Tibial nerve (tissue), 4 donors: ENCODE results near the gene CDH16.

Experiments
- EP300 ChIP-seq, 2 donors: sonication (generic); formaldehyde crosslinking; IDR thresholded peaks; one replicate each; pipeline ENCODE4 v1.6.1; 2017; ENCODE audit warnings: antibody characterized with exemption in 2 of 2, mild to moderate bottlenecking in 1 of 2
- POLR2A ChIP-seq, 2 donors: fragments of 450-650 bp; IDR thresholded peaks; one replicate each; pipeline ENCODE4 v1.6.1; 2017; ENCODE audit warnings: antibody characterized with exemption in 2 of 2, mild to moderate bottlenecking in 2 of 2, moderate library complexity in 2 of 2
- TF ChIP-seq, protein P1 (sequence below), 5 experiments: fragments of 200-600 bp in 3 of 5; fragments of 450-650 bp in 2 of 5; sonication (generic) in 3 of 5; IDR thresholded peaks; one replicate each; pipeline ENCODE4 v1.5.1; 2016 to 2019; ENCODE audit warnings: antibody characterized with exemption in 5 of 5, mild to moderate bottlenecking in 3 of 5, moderate library complexity in 2 of 5

DNA sequence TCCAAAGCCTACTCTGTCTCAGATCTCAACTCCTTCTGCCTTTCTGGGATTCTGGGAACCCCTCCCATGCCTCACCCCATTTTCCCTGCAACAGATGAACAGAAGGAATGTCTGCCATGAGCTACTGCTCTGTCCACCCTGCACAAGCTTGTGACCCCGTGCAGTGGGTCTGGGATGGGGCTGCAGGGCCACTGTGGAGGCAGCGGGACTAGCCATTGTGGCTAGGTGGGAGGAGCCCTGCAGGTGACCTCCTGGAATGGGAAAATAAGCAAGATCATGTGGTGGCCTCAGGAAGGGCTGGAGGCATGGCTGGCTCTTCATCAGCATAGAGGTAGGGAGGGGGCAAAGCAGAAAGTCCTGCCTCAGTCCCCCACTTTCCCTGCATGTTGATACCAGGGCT, 24.6 kb downstream of the CDH16 start:
- TF ChIP-seq, protein P1, sequence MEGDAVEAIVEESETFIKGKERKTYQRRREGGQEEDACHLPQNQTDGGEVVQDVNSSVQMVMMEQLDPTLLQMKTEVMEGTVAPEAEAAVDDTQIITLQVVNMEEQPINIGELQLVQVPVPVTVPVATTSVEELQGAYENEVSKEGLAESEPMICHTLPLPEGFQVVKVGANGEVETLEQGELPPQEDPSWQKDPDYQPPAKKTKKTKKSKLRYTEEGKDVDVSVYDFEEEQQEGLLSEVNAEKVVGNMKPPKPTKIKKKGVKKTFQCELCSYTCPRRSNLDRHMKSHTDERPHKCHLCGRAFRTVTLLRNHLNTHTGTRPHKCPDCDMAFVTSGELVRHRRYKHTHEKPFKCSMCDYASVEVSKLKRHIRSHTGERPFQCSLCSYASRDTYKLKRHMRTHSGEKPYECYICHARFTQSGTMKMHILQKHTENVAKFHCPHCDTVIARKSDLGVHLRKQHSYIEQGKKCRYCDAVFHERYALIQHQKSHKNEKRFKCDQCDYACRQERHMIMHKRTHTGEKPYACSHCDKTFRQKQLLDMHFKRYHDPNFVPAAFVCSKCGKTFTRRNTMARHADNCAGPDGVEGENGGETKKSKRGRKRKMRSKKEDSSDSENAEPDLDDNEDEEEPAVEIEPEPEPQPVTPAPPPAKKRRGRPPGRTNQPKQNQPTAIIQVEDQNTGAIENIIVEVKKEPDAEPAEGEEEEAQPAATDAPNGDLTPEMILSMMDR (IDR thresholded peaks at IDR 0.05) = no peak
- no peak for TF ChIP-seq POLR2A (IDR thresholded peaks at IDR 0.05)
- no peak for TF ChIP-seq EP300 (IDR thresholded peaks at IDR 0.05)
